ENCODE results near the gene OPN1SW.

Gene OPN1SW

DNA sequence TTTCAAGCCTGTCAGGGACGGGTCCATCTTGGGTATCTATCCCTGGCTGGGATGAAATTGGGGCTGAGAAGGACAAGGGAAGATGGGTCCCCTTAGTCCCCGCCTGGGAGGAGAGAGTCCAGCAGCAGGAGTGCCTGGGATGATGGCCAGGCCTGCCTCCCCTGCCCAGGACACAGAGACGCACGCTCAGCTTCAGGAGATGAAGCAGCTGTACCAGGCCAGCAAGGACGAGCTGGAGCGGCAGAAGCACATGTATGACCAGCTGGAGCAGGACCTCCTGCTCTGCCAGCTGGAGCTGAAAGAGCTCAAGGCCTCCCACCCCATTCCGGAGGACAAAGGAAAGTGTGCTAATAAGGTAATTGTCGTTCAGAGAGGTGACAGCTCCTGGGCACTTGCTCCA lies 31.6 kb upstream of the OPN1SW start:
- TF ChIP-seq, protein P1, sequence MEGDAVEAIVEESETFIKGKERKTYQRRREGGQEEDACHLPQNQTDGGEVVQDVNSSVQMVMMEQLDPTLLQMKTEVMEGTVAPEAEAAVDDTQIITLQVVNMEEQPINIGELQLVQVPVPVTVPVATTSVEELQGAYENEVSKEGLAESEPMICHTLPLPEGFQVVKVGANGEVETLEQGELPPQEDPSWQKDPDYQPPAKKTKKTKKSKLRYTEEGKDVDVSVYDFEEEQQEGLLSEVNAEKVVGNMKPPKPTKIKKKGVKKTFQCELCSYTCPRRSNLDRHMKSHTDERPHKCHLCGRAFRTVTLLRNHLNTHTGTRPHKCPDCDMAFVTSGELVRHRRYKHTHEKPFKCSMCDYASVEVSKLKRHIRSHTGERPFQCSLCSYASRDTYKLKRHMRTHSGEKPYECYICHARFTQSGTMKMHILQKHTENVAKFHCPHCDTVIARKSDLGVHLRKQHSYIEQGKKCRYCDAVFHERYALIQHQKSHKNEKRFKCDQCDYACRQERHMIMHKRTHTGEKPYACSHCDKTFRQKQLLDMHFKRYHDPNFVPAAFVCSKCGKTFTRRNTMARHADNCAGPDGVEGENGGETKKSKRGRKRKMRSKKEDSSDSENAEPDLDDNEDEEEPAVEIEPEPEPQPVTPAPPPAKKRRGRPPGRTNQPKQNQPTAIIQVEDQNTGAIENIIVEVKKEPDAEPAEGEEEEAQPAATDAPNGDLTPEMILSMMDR (IDR thresholded peaks at IDR 0.05) = no peak
- no peaks in the 10 kb centered on the region for H3K9me3 ChIP-seq
- no peak overlapping the region for H3K4me3 ChIP-seq (ENCODE audit: low read depth in 1 of 2, low read length in 1 of 2)
- H3K36me3 ChIP-seq = no peaks in the 10 kb centered on the region
- no peaks in the 10 kb centered on the region for H3K27me3 ChIP-seq
- peaks cover 2% of the 10 kb centered on the region in 2 experiments for H3K4me1 ChIP-seq (ENCODE audit: control insufficient read depth in 1 of 2, insufficient read depth in 1 of 2, low read depth in 1 of 2, low read length in 1 of 2)
- H3K27ac ChIP-seq = no peak overlapping the region

DNA sequence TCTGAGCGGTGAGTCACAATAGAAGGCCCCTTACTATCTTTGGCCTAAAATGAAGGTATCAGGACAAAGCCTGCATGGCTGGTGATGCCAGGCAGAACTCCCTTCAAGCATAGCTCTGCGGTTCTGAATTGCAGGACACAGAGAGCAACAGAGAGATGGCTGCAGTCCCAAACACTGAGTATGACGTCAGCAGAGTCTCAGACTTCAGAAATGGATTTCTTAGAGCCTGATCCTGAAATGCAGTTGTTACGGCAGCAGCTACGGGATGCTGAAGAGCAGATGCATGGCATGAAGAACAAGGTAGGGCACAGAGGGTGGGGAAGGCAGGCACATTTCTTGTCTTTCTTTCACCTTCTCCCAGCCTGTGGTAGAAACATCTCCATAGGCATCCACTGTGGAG lies 29.6 kb upstream of the OPN1SW start:
- H3K27ac ChIP-seq = no peak overlapping the region
- no peaks in the 10 kb centered on the region for H3K36me3 ChIP-seq
- no peak overlapping the region for H3K4me3 ChIP-seq (ENCODE audit: low read depth in 1 of 2, low read length in 1 of 2)
- no peaks in the 10 kb centered on the region for H3K4me1 ChIP-seq (ENCODE audit: control insufficient read depth in 1 of 2, insufficient read depth in 1 of 2, low read depth in 1 of 2, low read length in 1 of 2)
- no peaks in the 10 kb centered on the region for H3K9me3 ChIP-seq
- no peaks in the 10 kb centered on the region for H3K27me3 ChIP-seq
- TF ChIP-seq, protein P1 (IDR thresholded peaks at IDR 0.05) = no peak

DNA sequence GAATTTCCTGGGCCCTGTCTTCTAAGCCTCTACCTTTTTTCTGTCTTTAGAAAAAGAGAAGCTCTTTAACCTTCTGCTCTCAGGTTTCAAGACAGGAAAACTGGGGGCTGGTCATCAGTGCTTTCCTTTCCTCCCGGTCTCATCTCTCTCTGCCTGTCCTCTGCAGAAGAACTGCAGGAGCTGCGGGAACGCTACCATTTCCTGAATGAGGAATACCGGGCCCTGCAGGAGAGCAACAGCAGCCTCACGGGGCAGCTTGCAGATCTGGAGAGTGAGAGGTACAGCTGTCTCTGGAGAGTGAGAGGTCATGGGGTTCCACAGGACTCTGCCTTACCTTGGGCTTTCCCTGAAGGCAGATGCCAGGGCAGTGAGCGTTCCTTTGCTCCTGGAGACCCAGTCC lies 28.9 kb upstream of the OPN1SW start:
- Histone ChIP-seq H3K4me3 (ENCODE audit: low read depth in 1 of 2, low read length in 1 of 2) (no peak overlapping the region), H3K36me3 (no peaks in the 10 kb centered on the region), H3K27ac (no peak overlapping the region), H3K27me3 (no peaks in the 10 kb centered on the region), H3K9me3 (no peaks in the 10 kb centered on the region), H3K4me1 (ENCODE audit: control insufficient read depth in 1 of 2, insufficient read depth in 1 of 2, low read depth in 1 of 2, low read length in 1 of 2) (no peaks in the 10 kb centered on the region)
- TF ChIP-seq, protein P1 (IDR thresholded peaks at IDR 0.05) = no peak

DNA sequence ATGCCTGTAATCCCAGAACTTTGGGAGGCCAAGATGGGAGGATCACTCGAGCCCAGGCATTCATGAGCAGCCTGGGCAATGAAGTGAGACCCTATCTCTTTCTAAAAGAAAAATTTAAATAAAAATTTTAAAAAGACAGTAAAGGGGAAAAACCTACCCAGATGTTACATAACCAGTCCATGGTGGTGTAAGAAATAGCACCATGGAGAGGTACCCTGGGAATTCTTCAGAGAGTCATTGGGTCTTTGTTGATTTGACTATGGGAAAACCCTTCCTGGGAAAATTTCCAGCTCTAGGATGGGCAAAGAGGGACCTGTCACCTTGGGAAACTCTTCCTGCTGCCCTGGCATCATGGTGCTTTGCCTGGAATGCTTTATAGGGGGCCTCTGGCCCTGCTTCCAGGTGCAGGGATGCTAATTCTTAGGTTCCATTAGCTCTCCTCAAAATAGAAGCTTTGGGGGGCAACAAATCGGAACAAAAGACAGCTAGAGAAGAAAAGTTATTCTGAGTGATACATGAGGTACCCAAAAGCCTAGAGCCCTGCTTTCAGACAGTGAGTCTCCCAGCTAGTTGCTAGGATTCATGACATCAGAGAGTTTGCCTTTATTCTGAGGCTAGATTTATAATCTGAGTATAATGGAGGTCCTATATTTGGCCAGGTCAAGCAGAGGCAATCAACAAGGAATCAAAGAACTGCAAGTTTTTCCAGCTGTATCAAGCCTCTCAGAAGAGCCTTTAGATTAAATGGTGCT lies 26.2 kb upstream of the OPN1SW start:
- H3K27me3 ChIP-seq = no peaks in the 10 kb centered on the region
- TF ChIP-seq, protein P1 (IDR thresholded peaks at IDR 0.05) = no peak
- no peaks in the 10 kb centered on the region for H3K9me3 ChIP-seq
- H3K36me3 ChIP-seq = no peaks in the 10 kb centered on the region
- H3K4me1 ChIP-seq (ENCODE audit: control insufficient read depth in 1 of 2, insufficient read depth in 1 of 2, low read depth in 1 of 2, low read length in 1 of 2) = no peaks in the 10 kb centered on the region
- no peak overlapping the region for H3K4me3 ChIP-seq (ENCODE audit: low read depth in 1 of 2, low read length in 1 of 2)
- H3K27ac ChIP-seq = no peak overlapping the region

DNA sequence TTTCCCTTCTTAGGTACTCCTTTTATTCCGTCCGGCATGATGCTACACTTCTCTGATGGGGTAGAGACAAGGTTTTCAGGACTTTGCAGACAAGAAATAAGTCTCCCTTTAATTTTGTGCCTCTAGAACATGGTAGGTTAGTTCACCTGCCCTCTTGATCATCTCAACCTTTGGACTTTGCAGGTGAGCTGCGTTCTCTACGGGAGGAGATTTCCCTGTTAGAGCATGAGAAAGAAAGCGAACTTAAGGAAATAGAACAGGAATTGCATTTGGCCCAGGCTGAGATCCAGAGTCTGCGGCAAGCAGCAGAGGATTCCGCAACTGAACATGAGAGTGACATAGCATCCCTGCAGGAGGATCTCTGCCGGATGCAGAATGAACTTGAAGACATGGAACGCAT lies 25.4 kb upstream of the OPN1SW start:
- Histone ChIP-seq H3K4me1 (ENCODE audit: control insufficient read depth in 1 of 2, insufficient read depth in 1 of 2, low read depth in 1 of 2, low read length in 1 of 2) (no peaks in the 10 kb centered on the region), H3K36me3 (no peaks in the 10 kb centered on the region), H3K9me3 (no peaks in the 10 kb centered on the region), H3K27me3 (no peaks in the 10 kb centered on the region), H3K4me3 (ENCODE audit: low read depth in 1 of 2, low read length in 1 of 2) (no peak overlapping the region), H3K27ac (no peak overlapping the region)
- TF ChIP-seq, protein P1 (IDR thresholded peaks at IDR 0.05) = no peak

All from neutrophil (primary cell).